HCT116 (cell line): ENCODE data around the gene AUTS2. TPM values are rescaled to one million over a fixed set of nuclear protein-coding genes. Genes with fewer than 3 reads are reported as not detected.

Experiments
- ATAC-seq: fragments of 200-7000 bp; cut with Tn5 transposase; 2 replicates; pipeline ENCODE4 v1.9.1; 2020; ENCODE audit warnings: mild to moderate bottlenecking, moderate library complexity
- BruUV-seq: library from RNA; stranded (reverse); fragments of 400-500 nt; replicated peaks from 2 replicates; lab custom pipeline; 2021; lab: Mats Ljungman, UMichigan
- CTCF ChIA-PET: fragments of 300-600 bp; sonication (Branson Sonifier 250); formaldehyde crosslinking; loops from one replicate; lab custom pipeline; 2021; ENCODE audit warnings: antibody characterized with exemption; lab: Charles Lee
- POLR2A ChIA-PET: fragments of 300-600, 350-600 bp; sonication (Branson Sonifier 250); formaldehyde crosslinking; loops from one replicate; lab custom pipeline; 2021; ENCODE audit warnings: antibody characterized with exemption; lab: Charles Lee
- RAD21 ChIA-PET, 2 experiments: fragments of 300-600 bp; sonication (Branson Sonifier 250); formaldehyde crosslinking; loops; one replicate each; lab custom pipeline; 2023; ENCODE audit warnings: low total read pairs in 2 of 2; ENCODE audit not compliant: uncharacterized antibody in 2 of 2, unreplicated experiment in 2 of 2, low non-redundant PET in 1 of 2; lab: Charles Lee
- DNase-seq: peaks from one replicate; pipeline ENCODE4 v3.0.0-alpha.2; 2010; ENCODE audit warnings: low read depth, low spot score
- H2AFZ ChIP-seq: fragments of 200-600 bp; shearing (Covaris generic), sonication (generic); 2 replicates; pipeline ENCODE4 v1.6.1; 2017; ENCODE audit warnings: low read depth, mixed run types, mixed read lengths, antibody characterized with exemption, low read length; ENCODE audit not compliant: poor library complexity, severe bottlenecking
- H3K27ac ChIP-seq: 2 replicates; pipeline ENCODE4 v1.5.1; 2012; ENCODE audit warnings: low read depth, low read length
- H3K27me3 ChIP-seq: fragments of 200-600 bp; sonication (generic); 2 replicates; pipeline ENCODE4 v1.6.1; 2016; ENCODE audit warnings: mixed run types, low read length, mixed read lengths; ENCODE audit not compliant: insufficient read depth
- H3K36me3 ChIP-seq, 2 experiments: fragments of 200-500 bp in 1 of 2; fragments of 200-600 bp in 1 of 2; sonication (Bioruptor generic) in 1 of 2; sonication (generic) in 1 of 2; 2 replicates each; pipeline versions ENCODE4 v1.5.1 to v1.6.1; 2014 to 2016; ENCODE audit warnings: low read length in 2 of 2, inconsistent platforms in 1 of 2, mixed read lengths in 1 of 2, mixed run types in 1 of 2; ENCODE audit not compliant: insufficient read depth in 2 of 2, control insufficient read depth in 1 of 2
- H3K4me1 ChIP-seq, 2 experiments: fragments of 200-600 bp in 1 of 2; sonication (generic) in 1 of 2; 2 replicates each; pipeline versions ENCODE4 v1.5.1 to v1.6.1; 2012 to 2017; ENCODE audit warnings: low read length in 2 of 2, inconsistent platforms in 1 of 2, mild to moderate bottlenecking in 1 of 2, mixed read lengths in 1 of 2, mixed run types in 1 of 2, moderate library complexity in 1 of 2; ENCODE audit not compliant: insufficient read depth in 2 of 2, control insufficient read depth in 1 of 2
- H3K4me2 ChIP-seq: fragments of 200-600 bp; sonication (generic); 2 replicates; pipeline ENCODE4 v1.6.1; 2017; ENCODE audit warnings: mixed run types, low read length, mixed read lengths
- H3K4me3 ChIP-seq, 2 experiments: fragments of 200-600 bp in 1 of 2; sonication (generic) in 1 of 2; replicated peaks in 1 of 2; 2 replicates each; pipeline ENCODE4 v1.5.1; 2011 to 2016; ENCODE audit warnings: low read length in 2 of 2, control low read depth in 1 of 2, low read depth in 1 of 2, mild to moderate bottlenecking in 1 of 2, mixed read lengths in 1 of 2, mixed run types in 1 of 2
- H3K79me2 ChIP-seq: fragments of 200-600 bp; sonication (generic); 2 replicates; pipeline ENCODE4 v1.6.1; 2017; ENCODE audit warnings: mild to moderate bottlenecking, mixed run types, low read length, moderate library complexity, mixed read lengths; ENCODE audit not compliant: insufficient read depth
- H3K9ac ChIP-seq: fragments of 200-600 bp; sonication (generic); 2 replicates; pipeline ENCODE4 v1.6.1; 2016; ENCODE audit warnings: low read length, mixed read lengths
- H3K9me2 ChIP-seq: fragments of 200-600 bp; sonication (generic), shearing (Covaris generic); 2 replicates; pipeline ENCODE4 v1.6.1; 2017; ENCODE audit warnings: mixed run types, mild to moderate bottlenecking, moderate library complexity; ENCODE audit not compliant: insufficient read depth
- H3K9me3 ChIP-seq, 2 experiments: fragments of 200-500 bp in 1 of 2; fragments of 200-600 bp in 1 of 2; sonication (Bioruptor generic) in 1 of 2; sonication (generic) in 1 of 2; 2 replicates each; pipeline ENCODE4 v1.6.1; 2014 to 2017; ENCODE audit warnings: low read length in 2 of 2, mixed read lengths in 2 of 2, inconsistent platforms in 1 of 2, low read depth in 1 of 2, mild to moderate bottlenecking in 1 of 2, mixed run types in 1 of 2, moderate library complexity in 1 of 2; ENCODE audit not compliant: control insufficient read depth in 1 of 2, insufficient read depth in 1 of 2
- H4K20me1 ChIP-seq: fragments of 200-600 bp; sonication (generic), shearing (Covaris generic); 2 replicates; pipeline ENCODE4 v1.6.1; 2017; ENCODE audit warnings: mixed run types, mild to moderate bottlenecking, moderate library complexity; ENCODE audit not compliant: insufficient read depth
- CBX3 ChIP-seq: IDR thresholded peaks from 2 replicates; pipeline ENCODE4 v1.6.1; 2012; ENCODE audit warnings: low read depth
- CEBPB ChIP-seq: IDR thresholded peaks from 2 replicates; pipeline ENCODE4 v1.6.1; 2012; ENCODE audit warnings: low read depth
- EGR1 ChIP-seq: IDR thresholded peaks from 2 replicates; pipeline ENCODE4 v1.6.1; 2012; ENCODE audit warnings: low read depth
- ELF1 ChIP-seq: IDR thresholded peaks from 2 replicates; pipeline ENCODE4 v1.6.1; 2012; ENCODE audit warnings: low read depth, borderline replicate concordance
- EZH2 ChIP-seq: fragments of 200-600 bp; sonication (generic); IDR thresholded peaks from 2 replicates; pipeline ENCODE4 v1.6.1; 2017; ENCODE audit warnings: antibody characterized with exemption, mixed run types
- EZH2phosphoT487 ChIP-seq: fragments of 200-600 bp; IDR thresholded peaks from 2 replicates; pipeline ENCODE4 v1.6.1; 2018; ENCODE audit warnings: antibody characterized with exemption, borderline replicate concordance
- FOSL1 ChIP-seq: IDR thresholded peaks from 2 replicates; pipeline ENCODE4 v1.6.1; 2012; ENCODE audit warnings: low read depth
- JUND ChIP-seq: IDR thresholded peaks from 2 replicates; pipeline ENCODE4 v1.6.1; 2012
- MAX ChIP-seq: IDR thresholded peaks from 2 replicates; pipeline ENCODE4 v1.6.1; 2012
- POLR2A ChIP-seq: IDR thresholded peaks from 2 replicates; pipeline ENCODE4 v1.7.0; 2011; ENCODE audit warnings: borderline replicate concordance; ENCODE audit not compliant: insufficient read depth, insufficient read length; ENCODE audit errors: extremely low read depth
- POLR2AphosphoS5 ChIP-seq: IDR thresholded peaks from 2 replicates; pipeline ENCODE4 v1.6.1; 2011; ENCODE audit warnings: mild to moderate bottlenecking, low read depth, low read length, moderate library complexity
- RAD21 ChIP-seq: IDR thresholded peaks from 2 replicates; pipeline ENCODE4 v1.6.1; 2012; ENCODE audit warnings: low read depth, mild to moderate bottlenecking
- REST ChIP-seq: IDR thresholded peaks from 2 replicates; pipeline ENCODE4 v1.6.1; 2012; ENCODE audit warnings: low read depth
- SP1 ChIP-seq: IDR thresholded peaks from 2 replicates; pipeline ENCODE4 v1.6.1; 2012; ENCODE audit warnings: low read depth
- SRF ChIP-seq: IDR thresholded peaks from 2 replicates; pipeline ENCODE4 v1.6.1; 2012; ENCODE audit warnings: low read depth
- TCF7L2 ChIP-seq: IDR thresholded peaks from 2 replicates; pipeline ENCODE4 v1.7.0; 2011; ENCODE audit warnings: borderline replicate concordance, inconsistent platforms; ENCODE audit not compliant: insufficient read depth, insufficient read length; ENCODE audit errors: extremely low read depth
- YY1 ChIP-seq: IDR thresholded peaks from 2 replicates; pipeline ENCODE4 v1.6.1; 2011; ENCODE audit warnings: low read length, low read depth, moderate library complexity, mild to moderate bottlenecking; ENCODE audit not compliant: insufficient replicate concordance; ENCODE audit errors: extremely low read depth
- ZBTB33 ChIP-seq: IDR thresholded peaks from 2 replicates; pipeline ENCODE4 v1.6.1; 2011; ENCODE audit warnings: mild to moderate bottlenecking, low read length, moderate library complexity; ENCODE audit not compliant: insufficient replicate concordance; ENCODE audit errors: extremely low read depth
- ZFX ChIP-seq: fragments of 450-650 bp; IDR thresholded peaks from 2 replicates; pipeline ENCODE4 v1.6.1; 2017
- intact Hi-C: fragments of 100-400 bp; cut with micrococcal nuclease; formaldehyde crosslinking; loops from 2 replicates; pipeline ENCODE4 v1.10.0; 2022
- total RNA-seq: library from RNA; stranded (reverse); gene quantifications from one replicate; pipeline ENCODE4 v1.2.1, GENCODE V29; 2021; ENCODE audit not compliant: unreplicated experiment

Gene AUTS2
- total RNA-seq, 1 experiment from 2014 or later = 0.93 TPM

- Histone ChIP-seq H3K9ac (no peak overlapping the region), H3K27me3 (no peaks in the 10 kb centered on the region)
- RAD21 ChIA-PET = no interaction called here
- no peak for TF ChIP-seq REST
- TF ChIP-seq JUND = no peak
- no peak for TF ChIP-seq ZFX
- no peak for TF ChIP-seq TCF7L2
- no peak for TF ChIP-seq FOSL1
- TF ChIP-seq EZH2 = no peak
- no peak for TF ChIP-seq SRF
- TF ChIP-seq POLR2AphosphoS5 = no peak
- no peak for TF ChIP-seq CEBPB
- no peak for TF ChIP-seq MAX
- no peak for TF ChIP-seq EZH2phosphoT487
- TF ChIP-seq SP1 = no peak
- no peak for TF ChIP-seq CBX3
- no peak for TF ChIP-seq ZBTB33
- no peak for TF ChIP-seq POLR2A
- TF ChIP-seq EGR1 = no peak
- no peak for TF ChIP-seq YY1
- TF ChIP-seq ELF1 = no peak
- TF ChIP-seq RAD21 = no peak
- TF ChIP-seq, all 23 proteins: peak for 0
- no TSS peak for BruUV-seq
- Histone ChIP-seq H3K4me2 (no peak overlapping the region), H3K9me2 (no peaks in the 10 kb centered on the region), H3K79me2 (no peaks in the 10 kb centered on the region), H3K9me3 (peaks cover 13 to 28% of the 10 kb centered on the region in 2 experiments; a peak in 2 of 4 replicates), H4K20me1 (no peaks in the 10 kb centered on the region), H3K4me1 (no peaks in the 10 kb centered on the region), H3K36me3 (no peaks in the 10 kb centered on the region), H3K27ac (no peak overlapping the region), H2AFZ (no peak overlapping the region), H3K4me3 (no peak overlapping the region)
- intact Hi-C loops = no loop called here
- POLR2A ChIA-PET = no interaction called here
- ATAC-seq (no peak), DNase-seq (no peak)
- CTCF ChIA-PET = no interaction called here
Measured at GRCh38 chr7:70344726-70345125, 746.5 kb downstream of the AUTS2 start.
